Kidney glomerular epithelial cell (primary cell): Measurements from ENCODE around the gene KIF6.
A peak's percentile ranks its signal among the peaks of the same experiment; 100 is the strongest.

Experiments
- DNase-seq: peaks from one replicate; lab custom pipeline; 2025; lab: John Stamatoyannopoulos, UW

KIF6 gene

GRCh38 chr6:39594285-39594684 is 130.9 kb downstream of the KIF6 start:
- DNase-seq, result no peak

GRCh38 chr6:39593646-39594045 is 131.6 kb downstream of the KIF6 start:
- DNase-seq, result no peak

GRCh38 chr6:39590871-39591393 is 134.3 kb downstream of the KIF6 start:
- peak; percentile 18 for DNase-seq

- DNase-seq, result no peak
Measured at GRCh38 chr6:39587080-39587479, 138.1 kb downstream of the KIF6 start.

GRCh38 chr6:39585641-39586040 is 139.6 kb downstream of the KIF6 start:
- no peak for DNase-seq

GRCh38 chr6:39577446-39578165 is 147.6 kb downstream of the KIF6 start:
- DNase-seq, result no peak

- DNase-seq, result no peak
Measured at GRCh38 chr6:39576556-39577303, 148.5 kb downstream of the KIF6 start.

- no peak for DNase-seq
Measured at GRCh38 chr6:39574991-39575390, 150.2 kb downstream of the KIF6 start.

- DNase-seq, result no peak
Measured at GRCh38 chr6:39573541-39573940, 151.7 kb downstream of the KIF6 start.

- DNase-seq, result no peak
Measured at GRCh38 chr6:39572661-39573340, 152.4 kb downstream of the KIF6 start.

- DNase-seq, result peak; percentile 27
Measured at GRCh38 chr6:39568896-39569295, 156.3 kb downstream of the KIF6 start.

- no peak for DNase-seq
Measured at GRCh38 chr6:39567091-39567490, 158.1 kb downstream of the KIF6 start.

GRCh38 chr6:39566456-39566855 is 158.8 kb downstream of the KIF6 start:
- DNase-seq, result no peak

GRCh38 chr6:39565956-39566355 is 159.3 kb downstream of the KIF6 start:
- no peak for DNase-seq

- DNase-seq, result no peak
Measured at GRCh38 chr6:39563566-39564311, 161.5 kb downstream of the KIF6 start.

GRCh38 chr6:39561536-39562266 is 163.5 kb downstream of the KIF6 start:
- DNase-seq, result peak; percentile 26

- no peak for DNase-seq
Measured at GRCh38 chr6:39560915-39561314, 164.3 kb downstream of the KIF6 start.

- no peak for DNase-seq
Measured at GRCh38 chr6:39558591-39559190, 166.5 kb downstream of the KIF6 start.

GRCh38 chr6:39558079-39558478 is 167.1 kb downstream of the KIF6 start:
- no peak for DNase-seq

- no peak for DNase-seq
Measured at GRCh38 chr6:39555136-39555535, 170.1 kb downstream of the KIF6 start.
